Memory B cell (primary cell): ENCODE data around the gene IGFL4.

ENCODE experiments used
- ATAC-seq: fragments of 150-1000 bp; cut with Tn5 transposase; 2 replicates; pipeline ENCODE4 v1.10.0; 2021; ENCODE audit warnings: low read depth, mild to moderate bottlenecking, moderate library complexity
- DNase-seq, 2 donors: peaks; one replicate each; pipeline ENCODE4 v3.0.0; 2022; ENCODE audit warnings: low spot score in 2 of 2
- H3K27ac Mint-ChIP-seq: one replicate; pipeline ENCODE4 v1.8.0; 2022; ENCODE audit warnings: mild to moderate bottlenecking, moderate library complexity, mixed read lengths
- H3K27me3 Mint-ChIP-seq: one replicate; pipeline ENCODE4 v1.8.0; 2022; ENCODE audit warnings: mixed read lengths
- H3K36me3 Mint-ChIP-seq: one replicate; pipeline ENCODE4 v1.8.0; 2022; ENCODE audit warnings: mild to moderate bottlenecking, mixed read lengths
- H3K4me1 Mint-ChIP-seq: one replicate; pipeline ENCODE4 v1.8.0; 2022; ENCODE audit warnings: mixed read lengths
- H3K4me3 Mint-ChIP-seq: one replicate; pipeline ENCODE4 v1.8.0; 2022; ENCODE audit warnings: mild to moderate bottlenecking, moderate library complexity, mixed read lengths
- H3K9me3 Mint-ChIP-seq: one replicate; pipeline ENCODE4 v1.8.0; 2022; ENCODE audit warnings: mixed read lengths

Gene IGFL4

DNA sequence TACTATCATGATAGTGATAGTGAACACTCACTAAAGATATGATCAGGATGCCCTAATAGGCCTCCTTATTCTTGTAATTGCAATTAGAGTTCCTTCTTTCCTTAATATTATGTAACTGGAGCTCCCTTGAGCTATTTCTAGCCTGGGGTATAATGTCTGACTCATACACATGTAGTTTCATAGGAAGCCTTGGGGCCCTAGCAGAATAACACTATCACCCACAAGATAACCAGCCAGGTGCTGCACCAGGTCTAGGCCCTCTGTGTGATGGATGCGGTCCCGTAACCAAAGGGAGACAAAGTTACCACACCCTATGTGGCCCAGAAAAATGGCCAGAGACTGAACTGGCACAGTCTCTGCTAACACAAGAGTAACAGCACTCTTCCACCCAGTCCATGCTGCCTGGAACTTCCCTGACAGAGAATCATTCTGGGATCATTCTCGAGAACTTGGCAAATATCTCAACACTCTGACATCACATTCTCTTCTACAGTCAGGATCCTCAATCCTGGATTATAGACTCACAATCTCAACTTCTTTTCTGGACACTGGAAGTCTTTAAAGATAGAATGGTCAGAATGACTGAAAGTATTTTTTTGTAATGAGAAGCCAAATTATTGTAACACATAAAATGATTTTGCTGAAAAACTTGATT is 32.6 kb upstream of the IGFL4 start:
- Mint-ChIP-seq H3K9me3 (peaks cover 1% of the 10 kb centered on the region), H3K36me3 (no peaks in the 10 kb centered on the region), H3K4me1 (no peaks in the 10 kb centered on the region), H3K27ac (no peak overlapping the region), H3K4me3 (no peak overlapping the region), H3K27me3 (peaks cover 32% of the 10 kb centered on the region)
- no peak for ATAC-seq
- DNase-seq = no peak

DNA sequence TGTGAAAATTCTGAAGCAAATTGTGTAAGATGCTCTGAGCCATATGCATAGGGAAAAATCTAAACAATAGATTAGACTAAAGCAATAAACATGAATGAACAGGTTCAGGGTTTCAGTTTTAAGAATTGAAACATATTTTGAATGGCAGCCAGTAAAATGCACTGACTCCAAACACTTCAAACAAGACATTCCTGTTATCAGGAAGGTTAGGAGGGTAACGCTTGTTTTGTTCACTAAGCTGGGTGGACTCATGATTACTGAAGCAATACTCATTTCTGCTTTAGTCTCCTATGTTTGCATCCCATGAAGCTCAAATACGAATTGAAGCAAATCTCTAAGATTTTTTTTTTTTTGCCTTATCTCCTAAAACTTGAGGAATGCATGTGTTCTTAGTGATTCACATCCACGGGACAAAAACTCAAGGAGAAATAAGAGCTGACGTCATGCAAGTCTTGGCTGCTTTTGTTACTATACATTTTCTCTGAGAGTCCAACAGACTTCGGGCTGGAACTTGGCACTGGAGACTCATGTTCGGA is 29.1 kb upstream of the IGFL4 start:
- no peak overlapping the region for H3K27ac Mint-ChIP-seq
- H3K9me3 Mint-ChIP-seq = no peaks in the 10 kb centered on the region
- no peaks in the 10 kb centered on the region for H3K36me3 Mint-ChIP-seq
- H3K4me1 Mint-ChIP-seq = no peaks in the 10 kb centered on the region
- DNase-seq = no peak
- no peak overlapping the region for H3K4me3 Mint-ChIP-seq
- H3K27me3 Mint-ChIP-seq = peaks cover 23% of the 10 kb centered on the region
- ATAC-seq = no peak

DNA sequence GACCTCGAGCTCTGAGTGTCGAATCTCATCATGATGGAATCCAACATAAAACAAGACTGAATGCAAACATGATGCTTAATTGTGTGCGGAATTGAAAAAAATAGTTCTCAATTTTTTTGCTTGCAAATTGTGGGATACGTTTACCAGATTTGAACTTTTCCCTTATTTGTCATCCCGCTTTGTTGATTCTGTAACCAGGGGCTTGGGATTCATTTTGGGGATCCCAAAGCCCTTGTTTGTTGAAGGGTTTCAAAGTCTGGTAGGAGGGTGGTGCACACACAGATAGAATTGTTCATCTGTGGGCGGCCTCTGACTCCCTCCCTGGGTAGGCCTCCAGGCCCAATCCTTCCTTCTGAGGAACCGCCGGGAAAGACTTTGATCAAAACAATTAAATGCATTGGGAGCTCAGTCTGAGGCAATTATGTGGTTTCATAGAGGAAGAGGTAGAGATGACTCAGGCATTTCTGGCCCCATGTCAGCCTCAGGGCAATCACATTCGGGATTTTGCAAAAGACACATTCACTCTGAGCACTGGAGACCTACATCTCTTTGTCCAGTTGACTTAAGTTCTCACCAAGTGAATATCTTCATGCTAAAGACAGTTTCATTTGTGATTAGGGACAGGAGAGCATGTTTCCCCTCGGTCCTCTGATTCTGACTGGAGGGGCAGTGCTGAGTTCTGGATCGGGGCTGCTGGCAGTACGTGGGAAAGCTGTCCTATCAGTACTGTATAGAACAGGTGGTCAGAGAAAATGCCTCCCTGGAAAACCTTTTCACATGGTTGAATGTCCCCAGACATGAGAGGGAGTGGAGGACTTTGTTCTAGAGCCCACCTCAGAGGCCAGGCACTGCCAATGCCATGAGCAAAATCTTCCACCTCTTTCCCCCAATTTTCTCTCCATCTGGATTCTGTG is 27.8 kb upstream of the IGFL4 start:
- ATAC-seq (no peak), DNase-seq (no peak)
- no peak overlapping the region for H3K4me3 Mint-ChIP-seq
- peaks cover 21% of the 10 kb centered on the region for H3K27me3 Mint-ChIP-seq
- H3K9me3 Mint-ChIP-seq = no peaks in the 10 kb centered on the region
- no peaks in the 10 kb centered on the region for H3K4me1 Mint-ChIP-seq
- no peaks in the 10 kb centered on the region for H3K36me3 Mint-ChIP-seq
- H3K27ac Mint-ChIP-seq = no peak overlapping the region

DNA sequence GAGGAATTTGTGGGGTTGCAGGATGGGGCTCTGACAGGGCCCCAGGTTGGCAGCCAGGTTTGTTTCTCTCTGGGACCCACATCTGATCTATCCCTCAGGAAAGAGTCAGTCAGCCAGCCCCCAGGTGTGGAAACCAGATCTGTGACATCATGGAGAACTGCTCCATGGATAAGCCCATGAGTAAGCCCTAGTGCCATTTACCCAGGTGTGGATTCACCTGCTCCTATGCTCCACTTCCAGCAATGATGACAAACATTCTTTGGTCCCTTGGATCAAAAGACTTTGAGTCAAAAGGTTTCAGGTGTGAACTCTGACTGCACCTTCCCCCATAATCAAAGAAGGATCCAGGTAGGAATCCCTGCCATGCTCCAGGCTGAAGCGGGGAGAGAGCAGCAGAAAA is 26.9 kb upstream of the IGFL4 start:
- Mint-ChIP-seq H3K27ac (no peak overlapping the region), H3K9me3 (no peaks in the 10 kb centered on the region), H3K27me3 (peaks cover 22% of the 10 kb centered on the region), H3K4me3 (no peak overlapping the region), H3K4me1 (no peaks in the 10 kb centered on the region), H3K36me3 (no peaks in the 10 kb centered on the region)
- ATAC-seq (no peak), DNase-seq (no peak)

DNA sequence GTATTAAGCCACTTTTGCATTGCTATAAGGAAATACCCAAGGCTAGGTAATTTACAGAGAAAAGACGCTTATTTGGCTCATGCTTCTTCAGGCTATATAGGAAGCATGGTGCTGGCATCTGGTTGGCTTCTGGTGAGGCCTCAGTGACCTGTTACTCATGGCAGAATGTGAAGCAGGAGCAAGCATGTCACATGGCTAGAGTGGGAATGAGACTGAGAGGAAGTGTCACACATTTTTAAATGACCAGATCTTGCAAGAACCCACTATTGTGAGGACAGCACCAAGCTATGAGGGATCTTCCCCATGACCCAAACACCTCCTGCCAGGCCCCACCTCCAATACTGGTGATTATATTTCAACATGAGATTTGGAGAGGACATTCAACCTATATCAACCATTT is 25.7 kb upstream of the IGFL4 start:
- DNase-seq (no peak), ATAC-seq (no peak)
- Mint-ChIP-seq H3K36me3 (peaks cover 3% of the 10 kb centered on the region), H3K27ac (no peak overlapping the region), H3K4me3 (no peak overlapping the region), H3K9me3 (peaks cover 4% of the 10 kb centered on the region), H3K27me3 (peaks cover 19% of the 10 kb centered on the region), H3K4me1 (no peaks in the 10 kb centered on the region)

DNA sequence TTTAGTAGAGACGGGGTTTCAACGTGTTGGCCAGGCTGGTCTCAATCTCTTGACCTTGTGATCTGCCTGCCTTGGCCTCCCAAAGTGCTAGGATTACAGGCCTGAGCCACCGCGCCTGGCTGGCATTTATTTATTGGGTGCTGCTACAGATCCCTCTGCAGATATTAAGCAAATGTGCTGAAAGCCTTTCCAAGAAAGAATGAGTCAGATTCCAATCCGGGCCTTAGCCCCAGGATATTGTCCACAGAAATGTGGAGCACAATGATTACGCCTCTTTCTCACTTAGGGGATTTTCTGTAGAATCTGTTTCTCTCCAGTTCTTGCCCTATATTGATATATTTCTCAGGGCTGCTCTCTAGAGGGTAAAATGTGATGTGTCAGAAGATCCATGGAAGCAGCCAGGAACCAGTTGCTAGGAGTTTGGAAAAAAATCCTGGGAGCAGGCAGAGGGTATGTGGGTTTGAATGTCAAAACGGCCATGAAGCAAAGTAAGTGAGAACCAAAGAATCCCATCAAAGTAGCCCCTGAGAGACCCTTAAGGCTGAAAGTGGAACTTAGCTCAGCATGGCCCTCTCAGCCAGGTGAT is 24.8 kb upstream of the IGFL4 start:
- ATAC-seq (no peak), DNase-seq (no peak)
- H3K9me3 Mint-ChIP-seq = peaks cover 6% of the 10 kb centered on the region
- peaks cover 14% of the 10 kb centered on the region for H3K27me3 Mint-ChIP-seq
- peaks cover 3% of the 10 kb centered on the region for H3K36me3 Mint-ChIP-seq
- H3K4me1 Mint-ChIP-seq = no peaks in the 10 kb centered on the region
- H3K4me3 Mint-ChIP-seq = no peak overlapping the region
- H3K27ac Mint-ChIP-seq = no peak overlapping the region

DNA sequence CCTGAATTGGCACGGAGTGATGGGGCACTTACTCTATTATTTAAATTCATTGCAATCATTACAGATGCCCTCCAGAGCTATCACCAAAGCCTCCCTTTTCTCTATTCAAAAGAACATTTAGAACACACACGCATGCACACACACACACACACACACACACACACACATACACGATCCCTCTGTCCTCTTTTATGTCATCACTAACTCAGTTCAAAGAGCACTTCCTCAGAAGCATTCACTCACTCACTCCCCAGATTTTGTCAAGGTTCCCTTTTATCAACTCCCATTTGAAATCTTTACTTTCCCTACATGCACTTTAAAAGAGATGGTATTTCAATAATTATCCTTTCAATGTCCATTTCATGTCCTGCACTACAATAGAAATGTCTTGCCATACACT is 22.4 kb upstream of the IGFL4 start:
- peaks cover 3% of the 10 kb centered on the region for H3K36me3 Mint-ChIP-seq
- DNase-seq (no peak), ATAC-seq (no peak)
- peaks cover 6% of the 10 kb centered on the region for H3K9me3 Mint-ChIP-seq
- H3K4me3 Mint-ChIP-seq = no peak overlapping the region
- H3K4me1 Mint-ChIP-seq = no peaks in the 10 kb centered on the region
- no peak overlapping the region for H3K27ac Mint-ChIP-seq
- H3K27me3 Mint-ChIP-seq = peaks cover 13% of the 10 kb centered on the region

DNA sequence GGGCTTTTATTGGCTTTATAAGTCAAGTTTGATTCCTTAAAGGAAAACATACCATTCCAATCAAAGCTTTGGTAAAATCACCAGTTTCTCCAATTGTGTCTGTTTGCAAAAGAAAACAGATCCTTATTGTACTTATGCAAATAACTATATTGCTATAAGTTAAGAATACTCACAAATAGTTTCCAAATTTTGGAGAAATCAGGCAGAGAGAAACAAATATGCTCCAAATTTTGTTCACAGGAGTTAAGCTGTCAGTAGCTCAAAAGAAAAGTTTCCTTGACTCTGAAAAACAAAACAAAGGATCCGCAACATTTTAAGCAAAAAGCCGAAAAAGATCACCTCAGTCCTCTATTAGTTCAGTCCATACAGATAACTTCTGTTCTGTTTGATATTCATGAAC is 19.2 kb upstream of the IGFL4 start:
- DNase-seq = no peak
- peaks cover 6% of the 10 kb centered on the region for H3K9me3 Mint-ChIP-seq
- peaks cover 3% of the 10 kb centered on the region for H3K36me3 Mint-ChIP-seq
- ATAC-seq = no peak
- H3K27ac Mint-ChIP-seq = no peak overlapping the region
- no peaks in the 10 kb centered on the region for H3K4me1 Mint-ChIP-seq
- H3K4me3 Mint-ChIP-seq = no peak overlapping the region
- peaks cover 12% of the 10 kb centered on the region for H3K27me3 Mint-ChIP-seq

DNA sequence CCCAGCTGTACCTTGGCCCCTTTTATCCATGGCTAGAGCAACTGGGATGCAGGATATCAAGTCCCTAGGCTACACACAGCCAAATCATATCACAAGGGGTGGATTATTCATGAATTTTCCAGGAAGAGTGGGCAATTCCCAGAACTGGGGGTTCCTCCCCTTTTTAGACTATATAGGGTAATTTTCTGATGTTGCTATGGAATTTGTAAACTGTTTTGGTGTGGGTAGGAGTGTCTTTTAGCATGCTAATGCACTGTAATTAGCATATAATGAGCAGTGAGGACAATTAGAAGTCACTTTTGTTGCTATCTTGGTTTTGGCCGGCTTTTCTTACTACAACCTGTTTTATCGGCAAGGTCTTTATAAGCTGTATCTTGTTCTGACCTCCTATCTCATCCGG is 18.0 kb upstream of the IGFL4 start:
- Mint-ChIP-seq H3K4me3 (no peak overlapping the region), H3K27me3 (peaks cover 15% of the 10 kb centered on the region), H3K27ac (no peak overlapping the region), H3K4me1 (no peaks in the 10 kb centered on the region), H3K36me3 (peaks cover 3% of the 10 kb centered on the region), H3K9me3 (peaks cover 8% of the 10 kb centered on the region)
- ATAC-seq (no peak), DNase-seq (no peak)

DNA sequence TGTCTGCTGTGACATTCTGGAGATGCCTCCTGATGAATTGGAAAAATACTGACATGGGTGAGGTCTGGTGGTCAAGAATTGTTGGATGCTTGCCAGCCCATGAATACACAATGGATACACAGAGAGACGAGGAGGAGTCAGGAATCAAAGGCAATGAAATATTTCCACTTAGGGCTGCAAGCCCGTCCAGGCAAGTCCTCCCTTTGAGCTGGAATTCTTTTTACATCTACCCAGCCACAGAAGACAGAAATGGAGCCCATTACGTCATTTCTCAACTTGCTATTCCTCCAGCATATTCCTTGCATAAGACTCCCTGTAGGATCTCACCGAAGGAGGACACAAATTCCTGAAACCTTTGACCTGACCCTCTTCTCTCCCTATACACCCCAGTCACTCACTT is 15.7 kb upstream of the IGFL4 start:
- H3K27ac Mint-ChIP-seq = no peak overlapping the region
- H3K9me3 Mint-ChIP-seq = peaks cover 4% of the 10 kb centered on the region
- peaks cover 7% of the 10 kb centered on the region for H3K27me3 Mint-ChIP-seq
- no peaks in the 10 kb centered on the region for H3K36me3 Mint-ChIP-seq
- H3K4me1 Mint-ChIP-seq = no peaks in the 10 kb centered on the region
- no peak overlapping the region for H3K4me3 Mint-ChIP-seq
- DNase-seq (no peak), ATAC-seq (no peak)

DNA sequence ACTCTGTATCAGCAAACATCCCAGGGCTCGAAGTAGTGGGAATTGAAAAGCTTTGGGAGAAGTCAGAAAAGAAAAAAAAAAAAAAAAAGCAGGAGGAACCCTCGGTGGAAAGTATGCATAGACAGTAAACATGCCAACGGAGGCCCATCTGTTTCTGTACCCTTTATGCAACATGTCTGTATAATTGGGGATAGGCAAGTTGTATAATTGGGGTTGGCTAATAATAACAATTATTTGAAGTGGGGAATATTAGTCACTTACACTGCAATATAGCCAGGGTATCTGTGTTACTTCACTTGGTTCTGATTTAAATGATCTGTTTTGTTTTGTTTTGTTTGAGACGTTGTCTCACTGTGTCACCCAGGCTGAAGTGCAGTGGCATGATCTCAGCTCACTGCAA is 12.1 kb upstream of the IGFL4 start:
- Mint-ChIP-seq H3K27ac (no peak overlapping the region), H3K4me3 (no peak overlapping the region), H3K4me1 (no peaks in the 10 kb centered on the region), H3K27me3 (peaks cover 9% of the 10 kb centered on the region), H3K9me3 (peaks cover 2% of the 10 kb centered on the region), H3K36me3 (no peaks in the 10 kb centered on the region)
- ATAC-seq (no peak), DNase-seq (no peak)

DNA sequence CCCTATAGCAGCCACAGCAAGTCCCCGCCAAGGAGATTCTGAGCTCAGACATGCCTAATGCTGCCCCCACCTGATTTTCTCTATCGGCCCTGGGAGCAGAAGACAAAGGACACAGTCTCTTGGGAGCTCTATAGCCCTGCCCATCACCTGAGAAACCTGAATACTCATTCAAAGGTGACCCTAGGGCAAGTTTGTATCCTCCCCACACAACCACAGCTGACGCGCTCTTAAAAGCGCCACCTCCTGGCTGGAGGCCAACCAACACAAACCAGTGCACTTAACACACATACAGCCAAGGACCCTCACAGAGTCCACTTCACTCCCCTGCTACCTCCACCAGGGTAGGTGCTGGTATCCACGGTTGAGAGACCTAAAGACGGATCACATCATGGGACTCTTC is 8.8 kb upstream of the IGFL4 start:
- peaks cover 8% of the 10 kb centered on the region for H3K9me3 Mint-ChIP-seq
- DNase-seq (no peak), ATAC-seq (no peak)
- H3K4me3 Mint-ChIP-seq = no peak overlapping the region
- peaks cover 18% of the 10 kb centered on the region for H3K27me3 Mint-ChIP-seq
- H3K4me1 Mint-ChIP-seq = no peaks in the 10 kb centered on the region
- H3K27ac Mint-ChIP-seq = no peak overlapping the region
- no peaks in the 10 kb centered on the region for H3K36me3 Mint-ChIP-seq

DNA sequence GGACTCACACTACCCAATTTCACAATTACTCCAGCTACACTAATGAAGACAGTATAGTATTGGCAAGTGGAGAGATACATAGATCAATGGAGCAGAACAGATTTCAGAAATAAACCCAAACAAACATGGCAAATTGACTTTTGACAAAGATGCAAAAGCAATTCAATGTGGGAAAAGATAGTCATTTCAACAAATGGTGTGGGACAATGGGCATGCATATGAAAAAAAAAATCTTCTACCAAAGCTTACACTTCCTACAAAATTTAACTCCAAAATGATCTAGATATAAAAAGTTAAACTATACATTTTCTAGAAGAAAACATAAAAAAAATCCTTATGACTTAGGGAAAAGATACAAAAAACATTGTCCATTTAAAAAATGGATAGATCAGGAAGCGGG is 2.7 kb upstream of the IGFL4 start:
- H3K27ac Mint-ChIP-seq = no peak overlapping the region
- DNase-seq (no peak), ATAC-seq (no peak)
- H3K9me3 Mint-ChIP-seq = peaks cover 9% of the 10 kb centered on the region
- H3K4me1 Mint-ChIP-seq = no peaks in the 10 kb centered on the region
- H3K27me3 Mint-ChIP-seq = peaks cover 33% of the 10 kb centered on the region
- no peak overlapping the region for H3K4me3 Mint-ChIP-seq
- peaks cover 3% of the 10 kb centered on the region for H3K36me3 Mint-ChIP-seq

DNA sequence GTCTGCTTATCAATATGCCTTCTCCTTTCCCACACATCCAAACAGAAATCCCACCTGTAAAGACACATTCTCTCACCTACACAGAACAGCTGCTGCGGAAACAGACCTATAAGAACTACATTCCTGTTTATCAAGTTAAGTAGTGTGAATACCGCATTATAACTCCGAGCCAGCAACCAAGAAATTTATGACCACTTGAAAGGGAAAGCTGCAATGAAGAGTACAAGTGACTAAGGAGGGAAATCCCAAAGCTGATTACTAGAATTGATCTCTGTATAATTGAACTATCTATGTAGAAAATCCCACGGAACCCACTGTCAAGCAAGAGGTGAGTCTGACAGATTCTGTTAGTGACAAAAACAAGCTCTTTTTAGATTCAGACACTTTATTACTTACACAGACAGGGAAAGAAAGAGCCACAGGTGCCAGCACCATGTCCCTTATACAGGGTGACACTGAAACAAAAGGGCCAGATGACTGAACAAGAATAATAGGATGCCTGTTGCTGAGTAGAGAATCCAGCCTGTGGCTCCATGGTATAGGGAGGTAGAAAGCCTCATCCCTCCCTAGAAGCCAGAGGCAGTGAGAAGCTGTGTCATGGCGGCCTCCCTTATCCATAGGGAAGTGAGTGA is 1.6 kb upstream of the IGFL4 start:
- DNase-seq (no peak), ATAC-seq (no peak)
- Mint-ChIP-seq H3K4me1 (no peaks in the 10 kb centered on the region), H3K4me3 (no peak overlapping the region), H3K27ac (no peak overlapping the region), H3K27me3 (peaks cover 31% of the 10 kb centered on the region), H3K36me3 (peaks cover 3% of the 10 kb centered on the region), H3K9me3 (peaks cover 9% of the 10 kb centered on the region)
